ENCODE results near the gene HSPA2.

- TF ChIP-seq CTCF (IDR thresholded peaks at IDR 0.05): no peak
- TF ChIP-seq POLR2A (IDR thresholded peaks at IDR 0.05): no peak
- TF ChIP-seq EP300 (IDR thresholded peaks at IDR 0.05): no peak
These were observed 21.9 kb downstream of the HSPA2 start for GRCh38 chr14:64562436-64562835.
